ENCODE data around the gene KLHL35. TPM values are rescaled to one million over a fixed set of nuclear protein-coding genes. Genes with fewer than 3 reads are reported as not detected.

Gene KLHL35
- total RNA-seq, 1 experiment from 2014 or later, result 8.4 TPM

DNA sequence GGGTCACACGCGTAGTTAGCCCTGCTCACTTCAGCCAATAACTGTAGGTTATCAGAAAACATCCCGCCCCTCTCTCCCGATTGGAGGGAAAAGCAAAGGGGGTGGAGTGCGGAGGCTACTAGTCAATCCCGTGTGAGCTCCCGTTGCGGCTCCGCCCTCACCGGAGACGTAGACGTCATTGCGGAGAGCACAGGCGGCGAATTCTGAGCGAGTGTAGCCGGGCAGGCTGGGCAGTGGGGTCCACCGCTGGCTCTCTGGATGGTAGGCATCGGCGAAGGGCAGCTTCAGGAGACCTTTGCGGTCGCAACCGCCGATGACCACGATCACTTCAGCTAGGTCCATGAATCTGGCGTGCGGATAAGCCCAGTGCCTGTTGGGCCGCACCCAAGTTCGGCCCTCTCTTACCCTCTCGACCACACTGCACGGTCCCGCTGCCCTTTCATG, 4.7 kb downstream of the KLHL35 start:
- no peaks in the 10 kb centered on the region for H3F3A ChIP-seq (ENCODE audit: low read length, unreplicated experiment)
- ATAC-seq (peak; percentile 86), DNase-seq (peak; percentile 99)
- CTCF ChIA-PET, result interaction anchor here (0.6 kb wide), 2 partner anchors 38 to 135 kb away, joined by 3 to 9 read pairs; no protein-coding TSS in a partner anchor
- H4K20me1 ChIP-seq (ENCODE audit: low read length), result no peaks in the 10 kb centered on the region
- no TSS peak for BruUV-seq (replicated peaks)
- peak overlapping the region; percentile 93 for H3K4me2 ChIP-seq (ENCODE audit: low read length)
- H2AFZ ChIP-seq (ENCODE audit: low read length), result peak overlapping the region; percentile 70
- H3K27me3 ChIP-seq (ENCODE audit: low read length), result no peaks in the 10 kb centered on the region
- no peaks in the 10 kb centered on the region for H3K9me3 ChIP-seq (ENCODE audit: low read length)
- TF ChIP-seq, protein P1, sequence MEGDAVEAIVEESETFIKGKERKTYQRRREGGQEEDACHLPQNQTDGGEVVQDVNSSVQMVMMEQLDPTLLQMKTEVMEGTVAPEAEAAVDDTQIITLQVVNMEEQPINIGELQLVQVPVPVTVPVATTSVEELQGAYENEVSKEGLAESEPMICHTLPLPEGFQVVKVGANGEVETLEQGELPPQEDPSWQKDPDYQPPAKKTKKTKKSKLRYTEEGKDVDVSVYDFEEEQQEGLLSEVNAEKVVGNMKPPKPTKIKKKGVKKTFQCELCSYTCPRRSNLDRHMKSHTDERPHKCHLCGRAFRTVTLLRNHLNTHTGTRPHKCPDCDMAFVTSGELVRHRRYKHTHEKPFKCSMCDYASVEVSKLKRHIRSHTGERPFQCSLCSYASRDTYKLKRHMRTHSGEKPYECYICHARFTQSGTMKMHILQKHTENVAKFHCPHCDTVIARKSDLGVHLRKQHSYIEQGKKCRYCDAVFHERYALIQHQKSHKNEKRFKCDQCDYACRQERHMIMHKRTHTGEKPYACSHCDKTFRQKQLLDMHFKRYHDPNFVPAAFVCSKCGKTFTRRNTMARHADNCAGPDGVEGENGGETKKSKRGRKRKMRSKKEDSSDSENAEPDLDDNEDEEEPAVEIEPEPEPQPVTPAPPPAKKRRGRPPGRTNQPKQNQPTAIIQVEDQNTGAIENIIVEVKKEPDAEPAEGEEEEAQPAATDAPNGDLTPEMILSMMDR (conservative IDR thresholded peaks at IDR 0.05; ENCODE audit: low read depth, low read length), result no peak
- no peak for TF ChIP-seq EZH2 (IDR thresholded peaks at IDR 0.05; ENCODE audit: low read length, unreplicated experiment)
- TF ChIP-seq EZH2phosphoT487 (IDR thresholded peaks at IDR 0.05; ENCODE audit: borderline replicate concordance, low read length), result no peak
- POLR2A ChIA-PET (ENCODE audit: unreplicated experiment), result interaction anchor here (0.6 kb wide), 2 partner anchors 9 to 70 kb away, joined by 3 read pairs; no protein-coding TSS in a partner anchor
- no peaks in the 10 kb centered on the region for H3K9me2 ChIP-seq (replicated peaks; ENCODE audit: low read length)
- no peak overlapping the region for H3K27ac ChIP-seq (ENCODE audit: low read length)
- intact Hi-C loops (cut with micrococcal nuclease), result no loop called here
- H3K36me3 ChIP-seq (ENCODE audit: low read depth, low read length), result no peaks in the 10 kb centered on the region
- H3K4me3 ChIP-seq (ENCODE audit: low read length), result peak overlapping the region; percentile 68
- peaks cover 30% of the 10 kb centered on the region for H3K4me1 ChIP-seq (ENCODE audit: insufficient read depth, low read length)
- peak overlapping the region; percentile 61 for H3K9ac ChIP-seq (ENCODE audit: low read length)
- no peaks in the 10 kb centered on the region for H3K79me2 ChIP-seq (ENCODE audit: low read length)

DNA sequence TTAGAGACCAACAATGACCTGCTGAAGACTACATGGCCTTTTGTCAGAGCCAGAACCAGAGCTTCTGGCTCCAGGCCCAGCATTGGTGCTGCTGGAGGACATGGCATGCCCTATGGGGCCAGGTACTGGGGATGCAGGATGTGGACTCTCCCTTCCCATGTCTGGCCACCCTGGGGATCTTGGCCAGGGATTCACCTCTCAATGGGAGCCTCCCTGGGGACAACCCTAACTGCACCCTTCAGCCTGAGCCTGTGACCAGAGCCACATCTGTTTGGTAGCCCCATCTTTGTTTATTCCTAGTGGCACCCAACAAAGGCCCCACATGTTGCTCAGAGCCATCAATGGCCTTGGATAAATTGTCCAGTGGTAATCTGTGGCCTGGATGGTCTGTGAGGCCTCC, 5.8 kb downstream of the KLHL35 start:
- DNase-seq (no peak), ATAC-seq (no peak)
- Histone ChIP-seq H3K9me2 (replicated peaks; ENCODE audit: low read length) (no peaks in the 10 kb centered on the region), H3K4me2 (ENCODE audit: low read length) (no peak overlapping the region), H3K4me1 (ENCODE audit: insufficient read depth, low read length) (peaks cover 41% of the 10 kb centered on the region), H3F3A (ENCODE audit: low read length, unreplicated experiment) (peaks cover 6% of the 10 kb centered on the region), H2AFZ (ENCODE audit: low read length) (no peak overlapping the region), H3K79me2 (ENCODE audit: low read length) (no peaks in the 10 kb centered on the region), H3K4me3 (ENCODE audit: low read length) (no peak overlapping the region), H3K36me3 (ENCODE audit: low read depth, low read length) (no peaks in the 10 kb centered on the region; the same call in 1 of the 2 replicates), H4K20me1 (ENCODE audit: low read length) (no peaks in the 10 kb centered on the region), H3K27ac (ENCODE audit: low read length) (no peak overlapping the region), H3K9ac (ENCODE audit: low read length) (no peak overlapping the region), H3K27me3 (ENCODE audit: low read length) (no peaks in the 10 kb centered on the region), H3K9me3 (ENCODE audit: low read length) (no peaks in the 10 kb centered on the region)
- ChIA-PET POLR2A (ENCODE audit: unreplicated experiment) (no interaction called here), CTCF (no interaction called here)
- intact Hi-C loops (cut with micrococcal nuclease), result no loop called here
- BruUV-seq (replicated peaks), result no TSS peak
- TF ChIP-seq EZH2 (IDR thresholded peaks at IDR 0.05; ENCODE audit: low read length, unreplicated experiment) (no peak), EZH2phosphoT487 (IDR thresholded peaks at IDR 0.05; ENCODE audit: borderline replicate concordance, low read length) (no peak)
- TF ChIP-seq, protein P1 (conservative IDR thresholded peaks at IDR 0.05; ENCODE audit: low read depth, low read length), result no peak

DNA sequence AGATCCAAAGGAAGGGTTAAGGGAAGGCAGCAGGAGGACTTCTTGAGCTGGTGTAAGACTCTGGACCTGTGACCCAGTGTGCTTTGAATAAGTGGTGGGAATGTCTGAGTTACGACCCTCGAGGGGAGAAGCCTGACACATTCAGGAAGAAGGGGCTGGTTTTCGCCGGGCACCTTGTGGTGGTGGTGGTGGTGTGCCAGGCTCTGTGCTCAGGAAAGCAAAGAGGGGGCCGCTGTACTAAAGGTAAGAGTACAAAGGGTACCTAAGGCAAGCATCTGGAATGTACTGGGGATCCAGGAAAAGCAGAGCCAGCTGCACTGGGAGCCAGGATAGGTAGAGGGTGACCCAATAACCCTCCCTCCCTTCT, 6.3 kb downstream of the KLHL35 start:
- H3K36me3 ChIP-seq (ENCODE audit: low read depth, low read length), result no peaks in the 10 kb centered on the region; the same call in 1 of the 2 replicates
- no peaks in the 10 kb centered on the region for H3K9me2 ChIP-seq (replicated peaks; ENCODE audit: low read length)
- H2AFZ ChIP-seq (ENCODE audit: low read length), result no peak overlapping the region
- no peaks in the 10 kb centered on the region for H4K20me1 ChIP-seq (ENCODE audit: low read length)
- TF ChIP-seq EZH2 (IDR thresholded peaks at IDR 0.05; ENCODE audit: low read length, unreplicated experiment) (no peak), EZH2phosphoT487 (IDR thresholded peaks at IDR 0.05; ENCODE audit: borderline replicate concordance, low read length) (no peak)
- TF ChIP-seq, protein P1 (conservative IDR thresholded peaks at IDR 0.05; ENCODE audit: low read depth, low read length), result no peak
- no peaks in the 10 kb centered on the region for H3K79me2 ChIP-seq (ENCODE audit: low read length)
- H3F3A ChIP-seq (ENCODE audit: low read length, unreplicated experiment), result peaks cover 10% of the 10 kb centered on the region
- ATAC-seq (no peak), DNase-seq (no peak)
- no peak overlapping the region for H3K4me2 ChIP-seq (ENCODE audit: low read length)
- CTCF ChIA-PET, result no interaction called here
- H3K9me3 ChIP-seq (ENCODE audit: low read length), result no peaks in the 10 kb centered on the region
- POLR2A ChIA-PET (ENCODE audit: unreplicated experiment), result no interaction called here
- intact Hi-C loops (cut with micrococcal nuclease), result no loop called here
- peaks cover 46% of the 10 kb centered on the region for H3K4me1 ChIP-seq (ENCODE audit: insufficient read depth, low read length)
- BruUV-seq (replicated peaks), result no TSS peak
- H3K27ac ChIP-seq (ENCODE audit: low read length), result no peak overlapping the region
- H3K9ac ChIP-seq (ENCODE audit: low read length), result no peak overlapping the region
- H3K4me3 ChIP-seq (ENCODE audit: low read length), result no peak overlapping the region
- no peaks in the 10 kb centered on the region for H3K27me3 ChIP-seq (ENCODE audit: low read length)
